Retinal pigment epithelial cell (primary cell): ENCODE data around the gene GLRX3.

Source experiments
- DNase-seq: peaks from one replicate; pipeline ENCODE4 v3.0.0-alpha.2; 2010; ENCODE audit warnings: low read depth
- H3K4me3 ChIP-seq: 2 replicates; pipeline ENCODE4 v1.5.1; 2011; ENCODE audit warnings: mild to moderate bottlenecking, low read length, control low read depth, moderate library complexity
- TF ChIP-seq, protein P1 (sequence below): conservative IDR thresholded peaks from 2 replicates; pipeline ENCODE4 v1.5.1; 2011; ENCODE audit warnings: low read depth, low read length, control low read depth, inconsistent platforms

The GLRX3 gene

DNA sequence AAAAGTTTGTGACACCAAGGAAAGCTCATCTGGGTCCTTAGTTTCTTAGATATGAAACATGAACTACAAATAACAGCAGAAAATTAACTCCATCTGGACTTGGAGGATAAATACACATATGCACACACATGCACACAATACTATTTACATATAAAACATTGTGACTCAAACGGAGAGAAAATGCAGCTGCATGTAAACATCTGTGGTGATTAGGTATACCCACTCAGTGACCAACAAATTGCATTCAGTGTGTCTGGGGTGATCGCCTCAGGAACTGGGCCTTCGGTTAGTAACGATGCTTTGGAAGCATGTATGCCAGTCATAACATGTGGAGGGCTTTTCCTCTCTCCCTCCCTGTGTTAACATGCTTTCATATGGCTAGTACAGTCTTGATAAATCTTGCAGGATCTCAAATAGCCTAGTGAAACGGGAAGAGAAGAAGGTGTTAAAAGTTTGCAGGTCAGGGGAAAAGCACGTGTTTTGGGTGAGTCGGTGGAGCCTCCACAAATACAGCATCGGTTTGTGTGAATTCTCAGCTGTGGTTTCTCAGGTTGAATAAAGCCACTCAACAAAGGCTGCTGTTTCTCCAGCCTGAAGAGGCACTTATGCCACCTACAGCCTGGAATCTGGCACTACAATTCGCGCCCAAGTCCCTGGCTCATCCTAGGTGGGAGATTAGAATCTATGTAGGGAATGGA is 8.7 kb upstream of the GLRX3 start:
- TF ChIP-seq, protein P1, sequence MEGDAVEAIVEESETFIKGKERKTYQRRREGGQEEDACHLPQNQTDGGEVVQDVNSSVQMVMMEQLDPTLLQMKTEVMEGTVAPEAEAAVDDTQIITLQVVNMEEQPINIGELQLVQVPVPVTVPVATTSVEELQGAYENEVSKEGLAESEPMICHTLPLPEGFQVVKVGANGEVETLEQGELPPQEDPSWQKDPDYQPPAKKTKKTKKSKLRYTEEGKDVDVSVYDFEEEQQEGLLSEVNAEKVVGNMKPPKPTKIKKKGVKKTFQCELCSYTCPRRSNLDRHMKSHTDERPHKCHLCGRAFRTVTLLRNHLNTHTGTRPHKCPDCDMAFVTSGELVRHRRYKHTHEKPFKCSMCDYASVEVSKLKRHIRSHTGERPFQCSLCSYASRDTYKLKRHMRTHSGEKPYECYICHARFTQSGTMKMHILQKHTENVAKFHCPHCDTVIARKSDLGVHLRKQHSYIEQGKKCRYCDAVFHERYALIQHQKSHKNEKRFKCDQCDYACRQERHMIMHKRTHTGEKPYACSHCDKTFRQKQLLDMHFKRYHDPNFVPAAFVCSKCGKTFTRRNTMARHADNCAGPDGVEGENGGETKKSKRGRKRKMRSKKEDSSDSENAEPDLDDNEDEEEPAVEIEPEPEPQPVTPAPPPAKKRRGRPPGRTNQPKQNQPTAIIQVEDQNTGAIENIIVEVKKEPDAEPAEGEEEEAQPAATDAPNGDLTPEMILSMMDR = peak; percentile 95
- DNase-seq = peak; percentile 39
- no peak overlapping the region for H3K4me3 ChIP-seq

DNA sequence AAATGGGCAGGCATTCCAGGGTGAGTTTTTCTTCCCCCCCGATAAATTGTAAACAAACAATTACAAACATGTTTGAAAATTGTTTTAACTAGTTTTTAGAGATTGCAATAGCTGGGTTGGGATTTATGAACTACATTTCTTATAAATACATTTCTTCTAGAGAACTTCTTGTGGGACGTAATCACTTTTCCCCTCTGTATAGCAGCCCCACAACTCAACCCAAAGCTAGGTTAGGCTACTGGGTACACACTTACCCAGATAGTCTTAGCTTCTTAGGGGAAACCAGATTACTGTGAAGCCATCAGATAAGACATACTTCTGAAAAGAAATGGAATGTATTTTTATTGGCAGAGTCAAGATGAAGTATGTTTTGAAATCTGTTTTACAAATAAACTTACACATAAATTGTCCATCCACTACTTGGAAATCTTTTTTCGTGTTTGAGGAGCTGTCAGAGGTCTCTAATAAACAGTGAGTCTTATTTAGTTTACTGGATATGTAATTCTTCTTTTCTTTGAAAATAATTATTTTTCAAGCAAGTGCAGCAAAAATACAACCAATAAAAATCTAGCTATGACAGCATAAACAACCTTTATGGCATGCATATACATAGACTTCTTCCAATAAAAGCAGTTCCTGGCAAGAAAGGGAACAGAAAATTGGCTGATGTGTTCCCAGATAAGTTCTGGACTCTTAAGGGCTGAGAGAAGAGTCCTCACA is 8.0 kb upstream of the GLRX3 start:
- no peak for DNase-seq
- no peak overlapping the region for H3K4me3 ChIP-seq
- TF ChIP-seq, protein P1 = no peak

DNA sequence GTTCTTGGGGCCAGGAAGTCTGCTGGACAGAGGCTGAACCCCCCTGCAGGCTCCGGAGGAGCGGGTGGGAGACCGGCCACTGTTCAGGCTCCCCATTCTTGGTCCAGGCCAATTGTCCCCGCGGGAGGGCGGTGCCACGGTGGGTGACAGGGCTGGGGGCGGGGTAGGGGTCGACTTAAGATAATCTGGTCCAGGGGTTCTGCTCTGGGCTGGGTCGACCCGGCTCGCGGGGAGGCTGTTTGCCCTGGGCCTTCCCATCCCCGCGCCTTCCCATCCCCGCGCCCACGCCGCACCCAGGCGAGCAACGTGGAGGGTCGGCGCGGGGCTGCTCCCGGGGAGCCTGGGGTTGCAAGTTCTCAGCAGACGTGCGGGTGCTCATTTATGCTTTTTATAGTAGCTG is 7.3 kb upstream of the GLRX3 start:
- TF ChIP-seq, protein P1 = no peak
- no peak overlapping the region for H3K4me3 ChIP-seq
- no peak for DNase-seq

DNA sequence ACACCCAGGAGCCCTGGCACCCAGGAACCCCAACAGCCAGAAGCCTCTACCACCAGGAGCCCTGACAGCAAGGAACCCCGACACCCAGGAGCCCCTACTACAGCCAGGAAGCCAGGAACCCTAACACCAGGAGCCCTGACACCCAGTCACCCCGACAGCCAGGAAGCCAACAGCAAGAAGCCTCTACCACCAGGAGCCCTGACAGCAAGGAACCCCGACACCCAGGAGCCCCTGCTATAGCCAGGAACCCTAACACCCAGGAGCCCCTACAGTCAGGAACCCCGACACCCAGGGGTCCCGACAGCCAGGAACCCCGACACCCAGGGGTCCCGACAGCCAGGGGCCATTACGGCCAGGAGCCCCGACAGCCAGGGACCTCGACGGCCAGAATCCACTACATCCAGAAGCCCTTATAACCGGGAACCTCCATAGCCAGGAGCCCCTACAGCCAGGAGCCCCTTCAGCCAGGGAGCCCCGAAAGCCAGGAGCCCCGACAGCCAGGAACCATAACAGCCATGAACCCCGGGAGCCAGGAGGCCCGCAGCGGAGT is 440 bp upstream of the GLRX3 start:
- H3K4me3 ChIP-seq = peak overlapping the region; percentile 63
- TF ChIP-seq, protein P1 = no peak
- DNase-seq = no peak

- DNase-seq = peak; percentile 15
- peak overlapping the region; percentile 63 for H3K4me3 ChIP-seq
- TF ChIP-seq, protein P1 = no peak
Observed at GRCh38 chr10:130137090-130137448, 878 bp downstream of the GLRX3 start.

GRCh38 chr10:130137659-130138478 is 1.7 kb downstream of the GLRX3 start:
- DNase-seq = no peak
- peak overlapping the region; percentile 63 for H3K4me3 ChIP-seq
- TF ChIP-seq, protein P1 = no peak
